SK-MEL-5 (cell line): ENCODE data around the gene SHMT2. TPM values are rescaled to one million over a fixed set of nuclear protein-coding genes. Genes with fewer than 3 reads are reported as not detected.

ENCODE experiments used
- DNase-seq: peaks from one replicate; pipeline ENCODE4 v3.0.0-alpha.2; 2016; ENCODE audit warnings: low read depth, low spot score
- in situ Hi-C: cut with HindIII; loops from 2 replicates; pipeline ENCODE4 v1.10.0; 2016; ENCODE audit warnings: low sequenced_read_pairs, high pct_unique_total_duplicates, low pct_unique_long_range_greater_than_20kb
- total RNA-seq: library from RNA; depleted of rRNA; stranded (reverse); fragments of >200 nt; shearing (Covaris generic); gene quantifications from 2 replicates; pipeline ENCODE4 v1.2.3, GENCODE V29; 2014

Gene SHMT2
- total RNA-seq, 1 experiment from 2014 or later: 365 TPM

DNA sequence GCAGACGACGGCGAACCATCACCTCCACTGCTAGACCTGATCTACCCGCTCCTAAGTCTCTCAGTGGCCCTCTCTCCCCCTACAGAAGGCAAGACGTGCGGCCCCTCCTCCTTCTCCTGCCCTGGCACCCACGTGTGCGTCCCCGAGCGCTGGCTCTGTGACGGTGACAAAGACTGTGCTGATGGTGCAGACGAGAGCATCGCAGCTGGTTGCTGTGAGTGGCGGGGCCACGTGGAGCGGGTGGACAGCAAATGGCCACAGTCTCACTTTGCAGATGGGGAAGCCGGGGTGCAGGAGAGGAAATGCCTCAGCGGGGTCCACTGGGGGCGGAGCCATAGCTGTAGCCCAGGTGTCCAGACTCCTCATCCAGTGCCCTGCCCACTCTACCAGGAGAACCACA lies 34.3 kb upstream of the SHMT2 start:
- in situ Hi-C loops: no loop called here
- no peak for DNase-seq

DNA sequence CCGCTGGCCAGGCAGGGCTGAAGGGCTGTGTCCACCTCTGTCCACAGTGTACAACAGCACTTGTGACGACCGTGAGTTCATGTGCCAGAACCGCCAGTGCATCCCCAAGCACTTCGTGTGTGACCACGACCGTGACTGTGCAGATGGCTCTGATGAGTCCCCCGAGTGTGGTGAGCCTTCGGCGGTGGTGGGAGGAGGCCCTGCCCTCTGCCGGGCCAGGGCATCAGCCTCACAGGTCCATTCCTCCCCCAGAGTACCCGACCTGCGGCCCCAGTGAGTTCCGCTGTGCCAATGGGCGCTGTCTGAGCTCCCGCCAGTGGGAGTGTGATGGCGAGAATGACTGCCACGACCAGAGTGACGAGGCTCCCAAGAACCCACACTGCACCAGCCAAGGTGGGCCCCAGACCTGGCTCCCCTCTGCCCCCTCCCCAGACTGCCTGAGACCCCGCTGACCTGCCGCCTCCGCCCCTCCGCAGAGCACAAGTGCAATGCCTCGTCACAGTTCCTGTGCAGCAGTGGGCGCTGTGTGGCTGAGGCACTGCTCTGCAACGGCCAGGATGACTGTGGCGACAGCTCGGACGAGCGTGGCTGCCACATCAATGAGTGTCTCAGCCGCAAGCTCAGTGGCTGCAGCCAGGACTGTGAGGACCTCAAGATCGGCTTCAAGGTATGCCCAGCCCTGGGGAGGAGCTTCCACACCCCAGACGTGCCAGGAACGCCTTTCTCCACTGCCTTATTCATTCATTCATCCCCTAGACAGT lies 33.7 kb upstream of the SHMT2 start:
- in situ Hi-C loops: no loop called here
- DNase-seq: no peak

DNA sequence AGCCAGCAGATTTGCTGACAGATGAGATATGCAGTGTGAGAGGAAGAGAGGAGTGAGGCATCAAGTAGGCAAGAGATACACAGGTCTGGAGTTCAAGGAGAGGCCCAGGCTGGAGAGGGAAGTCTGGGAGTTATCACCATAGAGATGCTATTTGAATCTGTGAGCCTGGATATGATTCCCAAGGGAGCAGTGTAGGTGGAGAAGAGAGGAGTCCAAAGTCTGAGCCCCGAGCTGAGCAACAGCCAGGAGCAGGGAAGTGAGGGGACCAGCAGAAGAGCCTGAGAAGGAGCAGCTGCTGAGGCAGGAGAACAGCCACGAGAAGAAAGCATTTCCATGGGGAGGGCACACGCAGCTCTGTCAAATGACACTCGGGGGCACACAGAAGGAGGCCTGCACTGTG lies 33.1 kb upstream of the SHMT2 start:
- DNase-seq: no peak
- in situ Hi-C loops: no loop called here

DNA sequence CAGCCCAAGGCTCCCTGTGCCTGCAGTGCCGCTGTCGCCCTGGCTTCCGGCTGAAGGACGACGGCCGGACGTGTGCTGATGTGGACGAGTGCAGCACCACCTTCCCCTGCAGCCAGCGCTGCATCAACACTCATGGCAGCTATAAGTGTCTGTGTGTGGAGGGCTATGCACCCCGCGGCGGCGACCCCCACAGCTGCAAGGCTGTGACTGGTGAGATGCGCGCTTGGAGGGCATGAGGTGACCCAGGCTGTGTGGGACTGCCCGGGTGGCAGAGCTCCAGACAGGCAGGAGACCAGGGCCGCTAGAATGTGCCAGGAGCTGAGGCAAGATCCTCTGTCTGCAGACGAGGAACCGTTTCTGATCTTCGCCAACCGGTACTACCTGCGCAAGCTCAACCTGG lies 32.6 kb upstream of the SHMT2 start:
- DNase-seq: no peak
- in situ Hi-C loops: no loop called here

DNA sequence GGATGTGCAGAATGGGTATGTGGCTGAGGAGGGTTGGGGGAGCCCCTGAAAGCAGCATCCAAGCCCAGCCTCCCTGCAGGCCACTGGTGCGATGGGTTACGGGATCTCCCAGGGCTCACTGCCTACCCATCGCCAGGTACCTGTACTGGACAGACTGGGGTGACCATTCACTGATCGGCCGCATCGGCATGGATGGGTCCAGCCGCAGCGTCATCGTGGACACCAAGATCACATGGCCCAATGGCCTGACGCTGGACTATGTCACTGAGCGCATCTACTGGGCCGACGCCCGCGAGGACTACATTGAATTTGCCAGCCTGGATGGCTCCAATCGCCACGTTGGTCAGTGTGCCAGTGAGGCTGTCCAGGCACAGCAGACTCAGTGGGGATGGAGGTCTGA lies 31.2 kb upstream of the SHMT2 start:
- in situ Hi-C loops: no loop called here
- DNase-seq: no peak

DNA sequence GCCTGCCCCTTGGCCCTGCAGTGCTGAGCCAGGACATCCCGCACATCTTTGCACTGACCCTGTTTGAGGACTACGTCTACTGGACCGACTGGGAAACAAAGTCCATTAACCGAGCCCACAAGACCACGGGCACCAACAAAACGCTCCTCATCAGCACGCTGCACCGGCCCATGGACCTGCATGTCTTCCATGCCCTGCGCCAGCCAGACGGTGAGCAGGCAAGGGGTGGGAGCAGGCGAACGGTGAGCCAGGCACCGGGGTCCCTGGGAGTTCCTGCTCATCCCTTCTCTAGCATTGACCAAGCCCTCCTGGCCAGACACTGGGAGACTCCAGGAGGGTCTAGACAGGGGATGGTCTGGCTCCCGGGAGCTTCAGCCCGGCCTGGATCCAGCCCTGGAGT lies 30.3 kb upstream of the SHMT2 start:
- in situ Hi-C loops: no loop called here
- DNase-seq: no peak

DNA sequence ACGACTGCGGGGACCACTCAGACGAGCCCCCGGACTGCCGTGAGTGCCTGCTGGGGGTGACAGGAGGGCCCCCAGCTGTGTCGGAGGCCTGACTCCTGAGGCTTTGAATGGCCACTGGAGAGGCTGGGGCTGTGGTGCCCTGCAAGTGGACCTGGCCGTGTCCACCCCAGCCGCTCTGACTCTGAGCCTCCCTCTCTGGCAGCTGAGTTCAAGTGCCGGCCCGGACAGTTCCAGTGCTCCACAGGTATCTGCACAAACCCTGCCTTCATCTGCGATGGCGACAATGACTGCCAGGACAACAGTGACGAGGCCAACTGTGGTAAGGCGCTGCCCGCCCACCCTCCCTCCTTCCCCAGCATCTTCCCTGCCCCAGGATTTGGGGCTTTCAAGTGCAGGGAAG lies 29.0 kb upstream of the SHMT2 start:
- no peak for DNase-seq
- in situ Hi-C loops: no loop called here

DNA sequence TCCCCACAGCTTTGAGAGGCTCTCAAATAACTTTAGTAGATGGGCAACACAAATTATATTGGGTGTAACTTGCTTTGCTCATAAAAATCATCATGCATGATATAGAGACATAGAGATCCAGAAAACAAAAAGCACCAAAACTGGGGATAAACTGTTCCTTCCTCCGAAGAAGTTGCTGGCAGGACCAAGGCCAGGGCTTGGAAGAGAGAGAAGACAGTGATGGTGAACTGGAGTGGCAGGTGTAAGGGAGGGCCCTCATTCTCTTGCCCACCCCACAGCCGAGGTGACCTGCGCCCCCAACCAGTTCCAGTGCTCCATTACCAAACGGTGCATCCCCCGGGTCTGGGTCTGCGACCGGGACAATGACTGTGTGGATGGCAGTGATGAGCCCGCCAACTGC lies 28.3 kb upstream of the SHMT2 start:
- DNase-seq: no peak
- in situ Hi-C loops: no loop called here

DNA sequence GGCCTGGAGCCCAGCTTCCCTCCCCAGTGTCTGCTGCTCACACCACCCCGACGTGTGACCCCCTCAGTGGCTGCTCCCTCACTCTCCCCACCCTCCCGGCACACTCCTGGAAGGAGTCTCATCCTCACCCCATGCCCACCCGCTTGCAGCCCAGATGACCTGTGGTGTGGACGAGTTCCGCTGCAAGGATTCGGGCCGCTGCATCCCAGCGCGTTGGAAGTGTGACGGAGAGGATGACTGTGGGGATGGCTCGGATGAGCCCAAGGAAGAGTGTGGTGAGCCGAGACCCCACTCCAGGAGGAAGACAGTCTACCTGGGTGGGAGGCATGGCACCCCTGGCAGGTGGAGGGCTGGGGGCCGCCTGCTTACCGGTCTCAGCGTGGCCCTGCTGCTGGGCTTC lies 27.9 kb upstream of the SHMT2 start:
- in situ Hi-C loops: no loop called here
- no peak for DNase-seq

DNA sequence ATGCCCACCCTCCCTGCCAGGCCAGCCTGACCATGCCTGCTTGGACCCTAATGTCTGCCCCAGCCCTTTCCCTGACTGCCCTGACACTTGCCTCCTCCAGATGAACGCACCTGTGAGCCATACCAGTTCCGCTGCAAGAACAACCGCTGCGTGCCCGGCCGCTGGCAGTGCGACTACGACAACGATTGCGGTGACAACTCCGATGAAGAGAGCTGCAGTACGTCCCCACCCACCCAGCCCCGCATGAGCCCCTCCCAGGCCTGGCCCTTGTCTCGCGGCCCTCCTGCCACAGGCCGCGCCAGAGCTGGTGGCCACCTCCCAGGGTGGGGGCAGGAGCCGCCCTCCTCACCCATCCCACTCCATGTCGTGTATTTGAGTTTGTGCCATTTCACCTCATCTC lies 27.2 kb upstream of the SHMT2 start:
- DNase-seq: no peak
- in situ Hi-C loops: no loop called here

DNA sequence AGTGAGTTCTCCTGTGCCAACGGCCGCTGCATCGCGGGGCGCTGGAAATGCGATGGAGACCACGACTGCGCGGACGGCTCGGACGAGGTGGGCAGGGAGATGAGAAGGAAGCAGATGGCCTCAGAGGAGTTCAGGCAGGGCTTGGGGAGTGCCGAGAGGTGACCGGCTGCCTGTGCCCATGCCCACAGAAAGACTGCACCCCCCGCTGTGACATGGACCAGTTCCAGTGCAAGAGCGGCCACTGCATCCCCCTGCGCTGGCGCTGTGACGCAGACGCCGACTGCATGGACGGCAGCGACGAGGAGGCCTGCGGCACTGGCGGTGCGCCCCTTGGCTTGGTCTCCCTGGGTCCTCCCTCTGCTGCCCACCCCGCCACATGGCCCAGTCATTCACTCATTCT lies 26.3 kb upstream of the SHMT2 start:
- no peak for DNase-seq
- in situ Hi-C loops: no loop called here

DNA sequence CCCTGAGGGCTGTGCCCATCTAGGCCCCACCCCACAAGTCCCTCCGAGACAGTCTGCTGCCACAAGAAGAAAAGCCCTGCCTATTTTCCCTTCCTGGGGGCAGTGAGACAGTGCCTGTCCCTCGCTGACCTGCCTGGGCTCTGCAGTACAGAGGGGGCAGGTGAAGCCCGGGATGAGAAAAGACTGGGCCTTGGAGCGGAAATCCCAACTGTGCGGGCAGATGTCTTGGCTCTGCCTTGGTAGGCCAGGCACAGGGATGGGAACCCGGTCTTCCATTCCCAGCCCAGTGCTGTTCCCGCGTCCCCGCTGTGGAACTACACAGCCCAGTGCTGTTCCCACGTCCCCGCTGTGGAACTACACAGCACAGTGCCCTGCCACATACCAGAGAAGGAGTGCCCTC lies 25.7 kb upstream of the SHMT2 start:
- in situ Hi-C loops: no loop called here
- DNase-seq: no peak

DNA sequence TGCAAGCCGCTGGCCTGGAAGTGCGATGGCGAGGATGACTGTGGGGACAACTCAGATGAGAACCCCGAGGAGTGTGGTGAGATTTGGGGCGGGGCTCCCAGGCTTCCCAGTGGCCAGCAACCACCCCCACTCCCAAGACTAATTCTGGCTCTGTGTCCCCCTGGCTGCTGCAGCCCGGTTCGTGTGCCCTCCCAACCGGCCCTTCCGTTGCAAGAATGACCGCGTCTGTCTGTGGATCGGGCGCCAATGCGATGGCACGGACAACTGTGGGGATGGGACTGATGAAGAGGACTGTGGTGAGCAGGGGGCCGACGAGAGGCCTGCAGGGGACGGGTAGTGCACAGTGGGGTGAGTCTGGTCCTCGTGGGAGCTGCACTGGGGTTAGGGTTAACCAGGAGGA lies 25.1 kb upstream of the SHMT2 start:
- in situ Hi-C loops: no loop called here
- DNase-seq: no peak

DNA sequence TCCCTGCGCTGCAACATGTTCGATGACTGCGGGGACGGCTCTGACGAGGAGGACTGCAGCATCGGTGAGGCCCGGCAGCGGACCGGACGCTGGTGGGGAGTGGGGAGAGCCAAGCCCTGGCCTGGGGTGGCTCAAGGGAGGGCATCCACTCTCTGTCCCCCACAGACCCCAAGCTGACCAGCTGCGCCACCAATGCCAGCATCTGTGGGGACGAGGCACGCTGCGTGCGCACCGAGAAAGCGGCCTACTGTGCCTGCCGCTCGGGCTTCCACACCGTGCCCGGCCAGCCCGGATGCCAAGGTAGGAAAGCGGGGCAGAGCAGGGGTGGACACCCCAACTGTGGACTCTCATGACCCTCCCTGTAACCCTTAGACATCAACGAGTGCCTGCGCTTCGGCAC lies 24.3 kb upstream of the SHMT2 start:
- in situ Hi-C loops: no loop called here
- no peak for DNase-seq

DNA sequence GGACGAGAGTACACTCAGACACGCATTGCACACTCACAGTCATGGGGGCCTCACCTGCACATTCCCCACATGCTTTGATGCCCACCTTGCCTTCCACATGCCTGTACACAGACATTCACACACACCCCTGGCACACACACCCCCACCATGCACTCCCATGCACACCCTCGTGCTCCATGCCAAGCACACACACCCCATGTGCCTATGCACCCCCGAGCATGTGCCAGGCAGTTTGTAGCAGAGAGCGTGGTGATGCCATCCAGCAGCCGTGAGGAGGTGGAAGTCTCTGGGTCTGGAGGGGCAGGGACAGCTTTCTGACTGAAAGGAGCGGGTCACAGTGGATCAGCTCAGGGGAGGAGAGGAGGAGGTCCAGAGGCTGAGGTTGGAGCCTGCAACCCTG lies 23.6 kb upstream of the SHMT2 start:
- in situ Hi-C loops: no loop called here
- DNase-seq: no peak

DNA sequence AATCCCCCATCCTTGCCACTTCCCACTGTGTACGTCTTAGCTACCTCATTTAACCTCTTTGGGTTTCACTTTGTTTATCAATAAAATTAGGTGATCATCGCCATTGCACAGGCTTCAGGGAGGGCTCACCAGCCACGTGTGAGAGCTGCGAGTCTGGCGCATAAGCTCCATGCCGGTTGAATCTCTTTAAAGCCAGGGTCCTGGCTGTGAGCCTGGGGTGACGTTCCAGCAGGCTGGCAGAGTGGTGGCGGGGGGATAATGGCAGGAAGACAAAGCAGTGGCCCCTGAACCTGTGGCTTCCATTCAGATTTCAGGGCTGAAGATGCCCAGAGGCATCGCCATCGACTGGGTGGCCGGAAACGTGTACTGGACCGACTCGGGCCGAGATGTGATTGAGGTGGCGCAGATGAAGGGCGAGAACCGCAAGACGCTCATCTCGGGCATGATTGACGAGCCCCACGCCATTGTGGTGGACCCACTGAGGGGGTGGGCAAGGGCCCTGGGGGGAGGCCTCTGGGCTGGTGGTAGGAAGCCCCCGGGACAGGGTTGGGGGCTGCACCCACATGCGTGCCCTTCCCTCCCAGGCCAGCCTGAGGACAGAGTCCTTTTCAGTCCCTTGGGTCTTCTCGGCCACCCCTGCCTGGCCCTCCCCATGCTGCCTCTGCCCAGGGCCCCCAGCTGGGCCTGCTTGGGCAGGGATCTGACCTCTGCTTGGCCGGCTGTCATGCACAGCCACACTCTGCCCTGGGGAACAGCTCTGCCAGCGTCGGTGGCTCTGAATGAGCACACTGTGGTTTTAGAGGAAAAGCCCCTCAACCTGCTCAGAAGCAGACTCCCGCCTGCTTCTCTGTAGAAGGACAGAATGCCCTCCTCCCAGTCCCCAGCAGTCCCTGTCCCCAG lies 21.5 kb upstream of the SHMT2 start:
- in situ Hi-C loops: no loop called here
- DNase-seq: no peak

DNA sequence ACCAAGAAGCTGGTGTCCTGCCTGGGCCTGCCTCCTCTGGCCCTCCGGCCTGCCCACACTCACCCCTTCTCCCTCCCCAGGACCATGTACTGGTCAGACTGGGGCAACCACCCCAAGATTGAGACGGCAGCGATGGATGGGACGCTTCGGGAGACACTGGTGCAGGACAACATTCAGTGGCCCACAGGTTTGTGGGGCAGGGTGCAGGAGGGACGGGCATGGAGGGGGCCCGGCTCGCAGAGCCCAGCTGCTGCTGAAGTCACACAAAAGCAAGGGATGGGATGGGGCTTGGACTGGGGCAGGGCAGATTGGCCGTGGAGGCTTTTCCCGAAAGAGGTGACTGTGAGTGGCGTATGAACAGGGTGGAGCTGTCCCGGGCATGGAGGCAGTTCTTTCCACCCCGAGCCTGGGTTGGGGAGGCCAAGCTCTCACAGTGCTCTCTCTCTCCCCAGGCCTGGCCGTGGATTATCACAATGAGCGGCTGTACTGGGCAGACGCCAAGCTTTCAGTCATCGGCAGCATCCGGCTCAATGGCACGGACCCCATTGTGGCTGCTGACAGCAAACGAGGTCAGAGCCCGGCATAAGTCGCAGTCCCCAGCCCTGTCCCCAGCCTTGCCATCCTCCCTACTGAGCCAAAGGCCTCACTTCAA lies 20.8 kb upstream of the SHMT2 start:
- in situ Hi-C loops: no loop called here
- DNase-seq: no peak

DNA sequence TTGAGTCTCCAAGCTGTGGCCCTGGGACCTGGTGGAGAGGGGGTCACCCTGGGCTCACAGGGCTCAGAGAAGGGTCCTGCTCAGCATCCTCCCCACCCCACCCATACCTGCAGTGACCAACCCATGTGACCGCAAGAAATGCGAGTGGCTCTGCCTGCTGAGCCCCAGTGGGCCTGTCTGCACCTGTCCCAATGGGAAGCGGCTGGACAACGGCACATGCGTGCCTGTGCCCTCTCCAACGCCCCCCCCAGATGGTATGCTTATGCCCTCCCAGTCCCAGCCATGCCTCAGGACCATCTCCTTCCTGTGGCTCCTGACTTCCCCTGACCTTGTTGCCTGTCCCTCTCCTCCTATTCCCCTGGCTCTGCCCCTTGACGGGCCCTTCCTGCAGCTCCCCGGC lies 19.6 kb upstream of the SHMT2 start:
- in situ Hi-C loops: no loop called here
- DNase-seq: no peak

DNA sequence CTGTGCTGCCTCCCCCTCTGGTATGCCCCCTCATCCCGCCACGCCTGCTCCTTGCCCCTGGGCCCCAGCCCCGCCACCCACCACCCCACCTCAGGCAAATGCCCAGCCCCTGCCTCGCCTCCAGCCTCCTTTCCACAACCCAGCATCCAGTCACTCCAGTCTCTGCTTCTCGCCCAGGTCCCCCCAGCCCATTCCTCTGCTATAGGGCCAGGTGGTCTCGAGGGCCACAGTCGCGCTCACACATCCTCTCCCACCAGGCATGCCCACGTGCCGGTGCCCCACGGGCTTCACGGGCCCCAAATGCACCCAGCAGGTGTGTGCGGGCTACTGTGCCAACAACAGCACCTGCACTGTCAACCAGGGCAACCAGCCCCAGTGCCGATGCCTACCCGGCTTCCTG lies 19.1 kb upstream of the SHMT2 start:
- DNase-seq: no peak
- in situ Hi-C loops: no loop called here
